Hematopoietic multipotent progenitor cell treated with erythropoietin and hydrocortisone succinate and interleukin-3 and kit ligand, for 4 days (in vitro differentiated cells): ENCODE results near the gene PPP6R2.

ENCODE experiments used
- DNase-seq: peaks from one replicate; pipeline ENCODE4 v3.0.0-alpha.2; 2015

The PPP6R2 gene, protein sequence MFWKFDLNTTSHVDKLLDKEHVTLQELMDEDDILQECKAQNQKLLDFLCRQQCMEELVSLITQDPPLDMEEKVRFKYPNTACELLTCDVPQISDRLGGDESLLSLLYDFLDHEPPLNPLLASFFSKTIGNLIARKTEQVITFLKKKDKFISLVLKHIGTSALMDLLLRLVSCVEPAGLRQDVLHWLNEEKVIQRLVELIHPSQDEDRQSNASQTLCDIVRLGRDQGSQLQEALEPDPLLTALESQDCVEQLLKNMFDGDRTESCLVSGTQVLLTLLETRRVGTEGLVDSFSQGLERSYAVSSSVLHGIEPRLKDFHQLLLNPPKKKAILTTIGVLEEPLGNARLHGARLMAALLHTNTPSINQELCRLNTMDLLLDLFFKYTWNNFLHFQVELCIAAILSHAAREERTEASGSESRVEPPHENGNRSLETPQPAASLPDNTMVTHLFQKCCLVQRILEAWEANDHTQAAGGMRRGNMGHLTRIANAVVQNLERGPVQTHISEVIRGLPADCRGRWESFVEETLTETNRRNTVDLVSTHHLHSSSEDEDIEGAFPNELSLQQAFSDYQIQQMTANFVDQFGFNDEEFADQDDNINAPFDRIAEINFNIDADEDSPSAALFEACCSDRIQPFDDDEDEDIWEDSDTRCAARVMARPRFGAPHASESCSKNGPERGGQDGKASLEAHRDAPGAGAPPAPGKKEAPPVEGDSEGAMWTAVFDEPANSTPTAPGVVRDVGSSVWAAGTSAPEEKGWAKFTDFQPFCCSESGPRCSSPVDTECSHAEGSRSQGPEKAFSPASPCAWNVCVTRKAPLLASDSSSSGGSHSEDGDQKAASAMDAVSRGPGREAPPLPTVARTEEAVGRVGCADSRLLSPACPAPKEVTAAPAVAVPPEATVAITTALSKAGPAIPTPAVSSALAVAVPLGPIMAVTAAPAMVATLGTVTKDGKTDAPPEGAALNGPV

DNA sequence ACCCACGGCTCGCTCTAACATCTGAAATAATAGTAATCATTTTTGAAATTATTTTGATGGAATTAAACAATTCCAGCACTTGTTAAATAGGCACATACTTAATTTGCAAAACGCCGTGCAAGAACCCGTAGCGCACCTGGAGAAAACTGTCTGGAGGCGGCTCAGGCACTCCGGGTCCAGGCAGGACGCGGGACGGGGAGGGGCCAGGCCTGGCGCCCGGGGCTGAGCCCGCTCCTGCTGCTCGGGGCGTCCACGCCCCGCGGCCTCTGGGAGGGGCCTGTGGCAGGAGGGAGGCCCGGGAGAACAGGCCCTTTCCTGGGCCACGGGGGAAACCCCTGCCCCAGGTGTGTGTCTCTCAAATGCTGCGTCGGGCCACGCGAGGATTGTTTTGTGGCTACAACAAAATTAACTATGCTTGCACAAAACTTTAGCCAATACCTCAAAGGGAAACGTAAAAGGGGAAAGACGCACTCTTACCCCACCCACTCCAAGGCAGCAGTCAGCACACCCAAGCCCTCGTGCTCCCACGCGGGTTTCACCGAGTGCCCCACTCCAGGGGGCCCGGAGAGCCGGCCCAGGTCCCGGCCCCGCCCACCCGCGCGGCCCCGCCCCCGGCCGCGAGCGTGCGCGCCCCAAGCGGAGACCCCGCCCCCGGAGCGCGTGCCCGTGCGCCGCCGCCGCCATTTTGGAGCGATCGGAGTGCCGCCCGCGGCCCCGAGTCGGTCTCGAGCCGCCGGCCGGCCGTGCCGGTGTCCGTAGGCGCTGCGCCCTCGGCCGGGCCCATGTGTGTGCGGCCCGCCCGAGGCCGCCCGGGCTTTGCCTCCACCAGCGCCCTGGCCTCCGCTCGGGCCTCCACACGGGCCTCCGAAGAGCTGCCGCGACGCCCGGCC, at the start of gene PPP6R2:
TSS of gene PPP6R2 (plus strand) at position 677 of the 890 bp plus-strand sequence. CDS start 50,582 bp downstream, outside the sequence.
- DNase-seq = peak; percentile 85

DNA sequence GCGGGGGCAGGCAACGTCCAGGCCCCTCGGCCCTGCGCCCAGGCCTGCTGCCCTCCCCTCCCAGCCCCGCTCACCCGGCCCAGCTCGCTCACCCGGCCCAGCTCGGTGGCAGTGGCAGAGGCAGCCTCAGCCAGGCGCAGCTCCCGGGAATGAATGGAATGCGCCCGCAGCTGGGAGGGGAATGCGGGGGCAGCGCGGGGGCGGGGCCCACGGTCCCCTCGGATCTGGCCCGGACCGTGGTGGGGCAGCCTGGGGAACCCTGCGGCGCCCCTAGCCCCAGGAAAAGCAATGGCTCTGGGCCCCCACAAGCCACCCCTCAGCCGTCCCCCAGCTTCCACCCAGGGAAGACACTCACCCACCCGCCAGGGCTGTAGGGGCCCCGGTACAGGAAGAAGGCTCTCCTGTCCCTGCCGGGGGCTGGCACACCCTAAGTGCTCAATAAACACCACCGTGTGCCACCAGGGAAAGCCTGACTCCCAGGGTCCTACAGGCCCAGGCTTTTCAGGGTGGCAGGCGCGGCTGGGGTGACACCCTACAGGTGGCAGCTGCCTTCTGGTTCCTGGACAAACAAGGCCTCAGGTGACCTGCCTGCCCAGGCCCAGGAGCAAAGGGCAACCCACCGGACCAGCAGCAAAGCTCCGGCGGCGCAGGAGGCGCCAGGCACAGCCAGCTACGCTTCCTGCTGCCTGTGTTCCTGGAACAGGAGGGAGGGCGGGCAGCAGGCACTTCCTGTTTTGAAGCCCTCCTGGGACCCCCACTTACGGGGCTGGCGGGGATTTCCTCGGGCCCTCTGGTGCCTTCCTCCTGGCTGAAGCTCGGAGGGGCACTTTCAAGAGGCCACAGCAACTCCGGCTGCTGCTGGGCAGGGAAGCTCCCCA, 49.4 kb upstream of the PPP6R2 start:
- DNase-seq = peak; percentile 53

DNA sequence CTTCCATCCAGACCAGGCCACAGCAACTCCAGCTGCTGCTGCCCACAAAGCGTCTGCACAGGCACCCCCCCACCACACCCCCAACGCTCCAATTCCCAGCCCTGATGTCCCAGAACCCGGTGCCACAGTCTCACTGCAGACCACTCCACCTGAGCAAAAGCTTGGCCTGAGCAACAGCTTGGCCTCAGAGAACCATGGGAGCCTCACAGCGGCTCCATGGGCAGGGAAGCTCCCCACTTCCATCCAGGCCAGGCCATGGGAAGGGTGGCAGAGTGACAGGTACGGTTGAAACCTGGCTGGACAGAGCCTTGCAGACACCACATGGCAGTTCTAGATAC, 48.8 kb upstream of the PPP6R2 start:
- DNase-seq = no peak

DNA sequence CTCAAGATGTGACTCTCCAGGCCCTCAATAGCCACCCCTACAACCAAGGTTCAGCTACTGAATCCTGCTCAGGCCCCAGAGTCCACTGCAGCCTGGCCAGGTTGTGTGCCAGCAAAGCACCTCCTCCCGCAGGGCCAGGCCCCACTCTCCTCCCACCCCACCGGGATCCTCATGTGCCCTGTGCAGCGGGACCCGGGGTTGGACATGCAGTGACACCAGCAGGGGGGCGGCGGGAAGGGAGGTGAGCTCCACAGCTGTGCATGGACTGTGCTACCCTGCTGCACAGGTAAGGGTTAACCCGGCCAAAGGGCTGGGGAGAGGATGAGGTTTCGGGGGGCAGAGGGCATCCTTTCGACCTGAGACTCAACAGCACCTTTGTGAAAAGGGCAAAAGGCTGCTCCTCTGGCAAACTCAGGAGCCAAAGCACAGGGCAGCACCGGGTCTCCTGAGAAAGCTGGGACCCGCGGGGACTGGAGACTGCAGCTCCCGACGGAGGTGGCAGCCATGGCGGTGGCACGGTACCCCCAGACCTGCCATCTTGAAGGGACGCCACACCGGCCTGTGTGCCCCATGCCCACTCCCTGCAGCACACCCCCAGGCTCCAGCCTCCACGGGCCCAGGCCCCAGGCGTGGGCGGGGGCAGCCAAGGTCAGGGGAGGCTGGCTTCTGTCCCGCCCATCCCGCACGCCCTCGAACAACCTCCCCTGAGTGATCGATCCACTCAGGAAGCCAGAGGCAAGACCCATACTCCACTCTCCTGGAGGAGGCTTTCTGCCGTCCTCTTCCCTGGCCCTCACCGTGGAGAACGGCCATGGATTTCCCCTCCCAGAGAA, 46.3 kb upstream of the PPP6R2 start:
- DNase-seq = no peak

DNA sequence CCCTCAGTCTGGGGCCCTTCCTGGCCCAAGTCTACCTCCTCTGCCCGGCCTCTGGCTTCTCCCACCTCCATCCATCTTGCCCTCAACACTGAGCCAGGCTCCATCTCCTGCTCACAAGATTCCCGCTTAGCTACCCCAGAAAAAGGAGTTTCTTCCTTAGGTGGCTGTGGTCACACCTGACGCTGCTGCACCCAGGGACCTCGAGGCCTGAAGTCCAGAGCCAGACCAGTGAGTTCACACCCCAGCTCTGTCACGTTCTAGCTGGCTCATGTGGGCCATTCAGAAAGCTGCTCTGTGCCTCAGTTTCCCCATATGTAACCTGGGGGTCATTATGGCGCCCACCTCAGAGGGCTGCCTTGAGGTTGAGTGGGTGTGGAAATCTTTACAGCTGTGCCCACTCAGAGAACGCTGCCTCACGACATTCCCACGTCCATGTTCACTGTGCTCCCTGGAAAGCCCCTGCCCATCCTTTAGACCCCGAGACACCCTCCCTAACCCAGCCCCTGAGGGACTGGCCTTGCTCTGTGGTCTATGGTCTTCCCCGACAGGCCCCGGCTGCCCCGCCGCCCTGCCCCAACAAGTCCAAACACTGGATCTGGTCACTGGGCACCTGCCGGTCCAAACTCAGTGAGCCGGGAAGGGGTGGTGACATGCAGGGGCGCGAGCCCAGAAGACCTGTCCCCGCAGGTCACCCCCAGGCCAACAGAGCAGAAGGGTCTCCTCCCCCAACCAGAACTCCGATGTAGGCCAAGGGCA, 45.4 kb upstream of the PPP6R2 start:
- DNase-seq = no peak

DNA sequence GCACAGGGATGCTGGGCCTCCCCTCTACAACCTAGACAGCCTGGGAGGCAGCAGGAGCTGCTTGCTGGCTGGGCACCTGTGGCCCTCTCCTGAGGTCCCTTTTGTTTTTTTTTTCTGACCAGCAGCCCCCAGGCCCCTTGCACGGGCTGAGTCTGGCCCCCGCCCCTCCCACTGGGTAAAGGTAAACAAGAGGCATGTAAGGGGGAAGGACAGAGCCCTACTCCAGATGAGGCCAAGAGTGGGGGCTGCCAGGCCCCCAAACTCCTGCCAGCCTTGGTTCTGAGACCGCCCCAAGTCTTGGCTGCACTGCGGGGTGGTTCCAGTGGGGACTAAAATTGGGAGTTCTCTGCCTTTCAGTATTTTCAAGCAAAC, 44.9 kb upstream of the PPP6R2 start:
- no peak for DNase-seq

DNA sequence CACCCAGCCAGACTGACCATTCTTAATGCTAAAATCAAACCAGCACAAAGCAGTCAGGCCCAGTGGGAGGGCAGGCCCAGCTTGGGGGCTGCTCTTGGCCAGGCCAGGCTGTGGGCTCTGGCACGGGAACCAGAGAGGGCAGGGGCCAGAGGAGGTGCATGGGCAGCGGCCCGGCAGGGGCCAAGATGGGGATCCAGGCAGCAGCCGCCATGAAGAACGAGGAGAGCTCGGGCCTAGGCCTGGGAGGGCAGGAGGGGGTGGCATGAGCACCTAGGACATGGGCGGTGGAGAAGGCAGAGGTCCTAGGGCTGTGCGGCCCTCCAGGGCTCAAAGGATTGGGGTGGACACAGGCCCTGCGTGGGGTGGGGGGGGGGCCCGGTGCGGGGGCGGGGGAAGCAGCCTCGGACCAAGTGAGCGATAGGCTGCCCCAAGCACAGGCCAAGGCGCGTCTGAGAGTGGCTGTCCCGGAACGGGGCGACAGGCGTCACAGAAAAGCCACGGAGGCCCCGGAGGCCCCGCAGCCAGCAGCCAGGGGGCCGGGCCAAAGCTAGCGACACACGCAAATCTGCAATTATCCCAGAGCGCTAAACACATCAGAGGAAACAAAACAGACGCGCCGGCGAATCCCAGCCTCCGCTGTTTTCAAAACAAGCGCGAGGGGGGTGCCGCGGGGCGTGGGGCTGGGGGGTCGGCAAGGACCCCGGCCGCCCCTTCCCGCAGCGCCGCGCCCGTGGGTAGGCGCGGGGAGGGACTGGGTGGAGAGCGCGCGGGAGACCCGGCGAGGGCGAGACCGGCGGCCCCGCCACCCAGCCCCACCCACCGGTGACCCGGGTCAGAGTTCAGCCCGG, 44.0 kb upstream of the PPP6R2 start:
- peak; percentile 46 for DNase-seq

DNA sequence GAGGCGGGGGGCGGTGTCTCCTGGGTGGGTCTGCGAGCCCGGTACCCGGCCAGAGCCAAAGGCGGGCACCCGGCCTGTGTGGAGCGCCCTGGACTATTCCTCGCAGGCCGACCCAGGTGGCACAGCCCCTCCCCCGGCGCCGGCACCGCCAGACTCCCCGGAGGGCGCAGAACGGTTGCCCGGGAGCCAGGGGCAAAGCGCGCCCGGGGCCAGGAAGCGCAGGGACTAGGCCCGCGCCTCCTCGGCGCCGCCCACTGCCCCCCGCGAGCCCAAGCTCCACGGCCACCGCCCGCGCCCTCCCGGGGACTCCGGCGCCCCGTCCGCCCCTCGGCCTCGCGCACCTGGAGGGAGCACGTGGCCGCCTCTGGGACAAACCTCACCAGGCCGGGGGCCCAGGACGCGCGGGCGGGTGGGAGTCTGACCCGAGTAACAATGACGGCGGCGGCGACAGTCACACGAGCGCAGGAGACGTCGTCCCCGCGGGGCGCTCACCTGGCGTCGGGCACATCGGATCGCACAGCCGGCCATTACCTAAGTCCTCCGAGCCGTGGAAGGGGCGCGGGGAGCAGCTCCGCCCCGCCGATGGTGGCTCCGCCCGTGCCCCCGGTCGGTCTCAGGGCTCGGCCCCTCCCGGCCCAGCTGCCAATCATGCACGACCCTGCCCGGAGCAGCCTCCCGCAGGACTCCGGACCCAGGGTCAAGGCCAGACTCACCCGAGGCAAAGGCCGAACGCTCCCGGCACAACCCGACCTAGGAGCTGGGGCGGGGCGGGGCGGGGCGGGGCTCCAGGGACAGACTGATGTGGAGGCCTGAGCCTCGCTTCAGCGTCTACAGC, 43.1 kb upstream of the PPP6R2 start:
- DNase-seq = no peak

DNA sequence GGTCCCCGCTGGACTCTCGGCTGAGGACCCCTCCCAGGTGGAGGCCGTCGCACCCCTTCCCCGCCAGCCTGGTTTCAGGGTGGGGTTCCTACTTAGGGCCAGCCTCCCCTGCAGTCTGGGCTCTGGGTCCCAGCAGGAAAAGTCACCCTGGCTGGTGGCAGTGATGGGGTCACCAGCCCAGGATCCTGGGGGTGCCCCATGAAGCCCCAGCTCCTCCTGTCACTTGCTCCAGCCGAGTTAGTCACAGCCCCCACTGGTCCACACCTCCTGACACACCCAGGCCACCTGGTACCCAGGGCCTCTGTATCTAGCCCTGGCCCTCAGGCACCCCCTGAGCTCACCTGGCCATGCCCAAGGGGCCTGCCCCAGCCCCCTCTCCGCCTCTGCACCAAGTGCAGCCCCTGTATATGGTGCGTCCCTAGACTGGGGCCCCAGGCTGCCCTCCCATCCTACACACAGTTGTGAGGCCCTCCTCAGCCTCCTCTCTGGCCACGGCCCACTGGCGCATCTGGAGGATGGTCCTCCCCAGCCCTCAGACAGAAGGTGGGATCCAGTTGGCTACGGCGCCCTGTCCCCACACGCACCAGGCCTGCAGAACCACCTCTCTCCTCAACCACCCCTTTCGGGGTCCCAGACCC, 42.4 kb upstream of the PPP6R2 start:
- no peak for DNase-seq

DNA sequence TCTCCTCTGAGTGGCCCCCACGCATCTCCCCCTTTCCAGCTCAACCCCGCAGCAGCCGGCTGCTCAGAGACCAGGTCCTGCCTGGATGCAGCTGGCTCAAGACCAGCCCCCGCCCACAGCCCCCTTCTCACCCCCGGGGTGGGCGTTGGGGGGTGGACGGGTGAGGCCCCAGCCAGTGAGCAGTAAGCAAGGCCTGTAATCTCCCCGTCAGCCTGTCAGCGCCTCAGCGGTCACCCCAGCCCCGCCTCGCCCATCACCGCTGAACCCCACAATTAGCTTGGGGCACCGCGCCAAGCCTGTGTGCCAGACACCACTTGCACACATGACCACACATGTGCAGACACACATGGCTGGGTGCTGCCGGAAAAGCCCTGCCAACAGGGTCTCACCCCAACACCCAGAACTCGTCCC, 41.5 kb upstream of the PPP6R2 start:
- DNase-seq = no peak

DNA sequence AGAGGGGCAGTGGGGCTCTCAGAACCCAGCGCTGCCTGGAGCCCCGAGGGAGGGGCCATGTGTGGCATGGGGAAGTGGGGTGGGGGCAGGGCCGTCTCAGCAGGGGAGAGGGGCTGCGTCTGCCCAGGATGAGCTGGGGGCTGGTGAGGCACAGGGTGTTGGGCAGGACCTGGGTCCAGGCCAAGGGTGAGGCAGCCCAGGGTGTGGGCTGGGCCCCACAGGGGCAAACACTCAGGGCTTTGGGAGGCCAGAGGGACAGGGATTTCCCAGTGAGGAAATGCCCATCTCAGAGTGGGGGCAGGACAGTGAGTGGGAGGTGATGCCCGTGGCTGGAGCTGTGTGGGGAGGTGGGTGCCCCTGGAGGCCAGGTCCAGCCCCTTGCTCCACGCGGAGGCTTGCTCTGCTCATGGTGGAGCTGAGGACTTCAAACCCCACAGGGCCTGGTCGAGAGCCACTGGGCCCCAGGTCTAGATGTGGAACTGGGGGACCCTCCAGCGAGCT, 41.0 kb upstream of the PPP6R2 start:
- no peak for DNase-seq

DNA sequence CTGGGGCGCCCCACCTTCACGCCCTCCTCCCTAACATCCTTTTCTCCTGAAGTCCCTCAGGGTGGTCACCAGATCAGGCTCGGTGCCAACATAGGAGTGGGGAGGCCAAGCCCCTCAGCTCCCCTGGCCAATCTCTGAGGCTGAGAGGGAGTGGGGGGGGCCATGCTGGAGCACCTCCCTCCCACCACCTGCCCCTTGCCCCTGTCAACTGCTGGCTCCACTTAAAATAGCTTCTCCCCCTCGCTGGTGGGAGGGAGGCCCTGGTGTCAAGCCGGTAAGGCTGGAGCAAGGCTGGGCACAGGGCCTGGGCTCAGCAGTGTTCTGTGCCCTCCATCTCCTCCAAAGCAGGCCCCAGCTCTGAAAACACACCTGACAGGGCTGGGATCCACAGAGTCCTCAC, 40.6 kb upstream of the PPP6R2 start:
- DNase-seq = no peak

DNA sequence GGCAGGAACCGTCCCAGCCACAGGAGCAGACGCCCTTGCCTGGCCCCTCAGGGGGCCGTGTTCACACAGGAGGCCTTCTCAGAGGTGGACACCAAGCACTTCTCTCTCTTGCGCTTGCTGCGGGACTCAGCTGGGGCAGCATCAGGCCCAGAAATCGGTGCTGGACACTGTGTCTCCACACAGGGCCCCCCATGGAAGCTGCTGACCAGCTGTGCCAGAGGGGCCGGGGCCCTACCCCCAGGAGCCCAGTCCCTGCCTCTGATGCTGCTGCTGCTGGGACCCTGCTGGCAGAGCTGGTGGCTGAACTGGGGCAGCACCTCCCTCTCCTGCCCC, 39.6 kb upstream of the PPP6R2 start:
- no peak for DNase-seq

DNA sequence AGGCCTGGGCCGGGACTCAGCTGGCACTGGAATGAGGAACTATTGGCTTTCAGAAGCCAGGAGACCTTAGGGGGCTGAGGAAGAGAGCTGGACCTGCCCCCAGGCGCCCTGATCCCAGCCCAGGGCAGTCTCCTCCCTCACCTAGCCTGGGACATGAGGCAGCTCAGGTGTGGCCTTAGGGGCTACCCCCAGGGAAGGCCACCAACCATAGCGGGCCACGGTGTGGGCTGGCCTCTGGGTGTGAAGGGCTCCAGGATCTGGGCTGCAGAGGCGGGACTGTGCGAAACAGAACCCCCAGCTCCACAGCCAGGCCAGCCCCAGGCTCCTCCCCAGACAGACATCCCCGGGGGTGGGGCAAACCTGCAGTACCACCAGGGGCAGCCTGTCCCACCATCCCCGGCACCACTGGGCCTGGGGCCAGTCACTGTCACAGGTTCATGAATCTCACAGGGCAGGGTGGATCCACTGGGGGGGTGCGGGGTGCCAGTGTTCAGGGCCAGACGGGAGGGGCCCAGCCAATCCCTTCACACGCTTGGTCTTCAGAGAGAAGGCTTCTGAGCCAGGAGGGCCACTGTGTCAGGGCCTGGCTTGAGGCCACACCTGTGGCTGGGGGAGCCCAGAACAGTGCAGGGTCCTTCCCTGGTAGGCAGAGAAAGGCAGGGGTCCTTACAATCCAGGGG, 39.1 kb upstream of the PPP6R2 start:
- DNase-seq = no peak

DNA sequence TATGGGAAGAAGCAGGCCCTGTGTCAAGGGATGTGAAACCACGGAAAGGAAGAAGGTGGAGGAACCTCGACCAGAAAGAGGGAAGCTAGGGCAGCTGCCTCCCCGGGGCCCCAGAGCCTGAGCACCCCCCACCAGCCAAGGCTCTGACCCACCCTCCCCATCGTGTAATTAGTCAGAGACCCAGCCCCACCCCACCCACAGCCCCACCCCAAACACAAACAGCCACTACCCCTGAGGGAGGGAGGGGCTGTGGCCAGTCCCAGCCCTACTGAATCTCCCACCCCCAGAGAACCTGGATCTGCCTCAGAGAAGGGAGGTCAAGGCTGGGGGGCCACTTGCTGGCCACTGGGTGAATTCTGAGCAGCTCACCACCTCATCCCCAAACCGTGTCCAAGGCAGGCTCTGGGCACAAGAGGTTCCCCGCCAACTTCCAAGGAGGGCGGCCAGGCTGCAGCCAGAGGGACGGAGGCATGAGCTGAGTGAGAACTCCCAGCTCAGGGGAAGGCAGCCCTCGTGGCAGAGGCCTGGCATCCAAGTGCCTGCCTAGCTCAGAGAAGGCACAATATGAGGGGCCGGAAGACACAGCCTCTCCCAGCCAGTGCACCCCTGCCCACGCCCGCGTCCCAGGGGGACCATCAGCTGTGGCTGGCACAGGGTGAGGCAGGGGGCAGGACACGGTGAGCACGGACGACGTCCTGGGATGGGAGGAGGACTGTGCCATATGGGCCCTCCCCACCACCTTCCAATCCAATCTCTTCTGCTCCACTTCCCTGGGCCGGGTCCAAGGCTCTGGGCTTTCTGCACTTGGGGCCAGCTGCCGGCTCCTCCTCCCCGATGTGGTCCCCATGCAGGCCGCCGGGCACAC, 38.4 kb upstream of the PPP6R2 start:
- no peak for DNase-seq

DNA sequence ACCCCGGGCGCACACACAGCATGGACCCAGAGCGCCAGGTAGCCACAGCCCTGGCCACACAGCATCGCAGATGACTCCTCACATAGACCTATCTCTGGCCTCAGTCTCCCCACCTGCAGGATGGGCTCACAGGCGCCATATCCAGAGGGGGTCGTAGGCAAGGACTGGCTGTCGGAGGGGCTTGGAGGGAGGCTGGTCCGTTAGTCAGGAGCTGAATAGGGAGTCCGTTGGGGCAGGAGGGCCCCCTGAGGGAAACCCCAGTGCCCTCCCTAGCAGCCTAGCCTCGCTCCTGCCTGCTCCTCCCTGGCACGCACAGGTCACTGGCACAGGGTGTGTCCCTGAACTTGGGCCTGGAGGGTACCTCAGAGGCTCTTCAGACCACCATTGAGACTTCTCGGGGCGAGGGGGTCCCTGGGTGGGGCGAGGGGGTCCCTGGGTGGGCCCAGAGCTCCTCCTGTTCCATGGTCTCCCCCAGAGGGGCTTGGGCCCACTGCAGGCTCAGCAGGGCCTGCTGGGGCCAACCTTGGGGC, 37.7 kb upstream of the PPP6R2 start:
- no peak for DNase-seq
